HepG2 (cell line): Measurements from ENCODE around the gene PCDHGA5. TPM values are rescaled to one million over a fixed set of nuclear protein-coding genes. Genes with fewer than 3 reads are reported as not detected.

Experiments
- AKAP8 ChIP-seq: sonication (generic); formaldehyde crosslinking; IDR thresholded peaks from 2 replicates; pipeline ENCODE4 v1.5.1; 2020; ENCODE audit warnings: mild to moderate bottlenecking, missing genetic modification reagents
- EP300 ChIP-seq, 3 experiments: sonication (generic) in 1 of 3; formaldehyde crosslinking in 1 of 3; IDR thresholded peaks; 2 replicates each; pipeline versions ENCODE4 v1.5.1 to v1.6.1; 2011 to 2020; ENCODE audit warnings: low read depth in 2 of 3, low read length in 2 of 3, borderline replicate concordance in 1 of 3, improper control_type of control experiment in 1 of 3, mild to moderate bottlenecking in 1 of 3, missing genetic modification reagents in 1 of 3, moderate library complexity in 1 of 3
- FOXP1 ChIP-seq, 2 experiments: fragments of 450-650 bp in 1 of 2; IDR thresholded peaks; 2 replicates each; pipeline ENCODE4 v1.6.1; 2017 to 2018; ENCODE audit warnings: antibody characterized with exemption in 1 of 2
- GMEB1 ChIP-seq: sonication (generic); formaldehyde crosslinking; IDR thresholded peaks from 2 replicates; pipeline ENCODE4 v1.5.1; 2020; ENCODE audit warnings: missing genetic modification reagents, mild to moderate bottlenecking, borderline replicate concordance
- ISX ChIP-seq: sonication (generic); formaldehyde crosslinking; conservative IDR thresholded peaks from 2 replicates; pipeline ENCODE4 v1.5.0; 2020; ENCODE audit warnings: missing genetic modification reagents
- LBX2 ChIP-seq: sonication (generic); formaldehyde crosslinking; IDR thresholded peaks from 2 replicates; pipeline ENCODE4 v1.5.0; 2020; ENCODE audit warnings: missing genetic modification reagents, mild to moderate bottlenecking, borderline replicate concordance
- RBM39 ChIP-seq: fragments of 200-400 bp; formaldehyde crosslinking; IDR thresholded peaks from one replicate; pipeline ENCODE4 v1.6.1; 2018; ENCODE audit warnings: antibody characterized with exemption, mild to moderate bottlenecking, low read depth, low read length; ENCODE audit not compliant: poor library complexity, severe bottlenecking
- RERE ChIP-seq: IDR thresholded peaks from 2 replicates; pipeline ENCODE4 v1.6.1; 2016; ENCODE audit warnings: low read depth, missing genetic modification reagents, missing compliant biosample characterization
- TAF15 ChIP-seq: fragments of 200-400 bp; formaldehyde crosslinking; IDR thresholded peaks from one replicate; pipeline ENCODE4 v1.6.1; 2018; ENCODE audit warnings: mild to moderate bottlenecking, low read depth, low read length; ENCODE audit not compliant: poor library complexity, severe bottlenecking
- ZEB1 ChIP-seq: IDR thresholded peaks from 2 replicates; pipeline ENCODE4 v1.6.1; 2012; ENCODE audit warnings: mild to moderate bottlenecking, low read depth, inconsistent platforms; ENCODE audit not compliant: insufficient replicate concordance
- ZFP36L2 ChIP-seq: sonication (generic); formaldehyde crosslinking; IDR thresholded peaks from 2 replicates; pipeline ENCODE4 v1.4.0; 2020; ENCODE audit warnings: missing genetic modification reagents
- ZMAT3 ChIP-seq: sonication (generic); formaldehyde crosslinking; conservative IDR thresholded peaks from 2 replicates; pipeline ENCODE4 v1.7.0; 2021; ENCODE audit warnings: missing genetic modification reagents
- ZNF354B ChIP-seq: sonication (generic); formaldehyde crosslinking; IDR thresholded peaks from 2 replicates; pipeline ENCODE4 v1.8.0; 2022; ENCODE audit warnings: mild to moderate bottlenecking, missing genetic modification reagents
- ZNF430 ChIP-seq: sonication (generic); formaldehyde crosslinking; IDR thresholded peaks from 2 replicates; pipeline ENCODE4 v1.9.0; 2021; ENCODE audit warnings: mild to moderate bottlenecking, missing genetic modification reagents
- ZNF44 ChIP-seq: sonication (generic); formaldehyde crosslinking; IDR thresholded peaks from 2 replicates; pipeline ENCODE4 v1.5.1; 2020; ENCODE audit warnings: mild to moderate bottlenecking, missing genetic modification reagents
- ZNF530 ChIP-seq: sonication (generic); formaldehyde crosslinking; IDR thresholded peaks from 2 replicates; pipeline ENCODE4 v1.5.0; 2020; ENCODE audit warnings: low read depth, mild to moderate bottlenecking, missing genetic modification reagents
- ZNF746 ChIP-seq: sonication (generic); formaldehyde crosslinking; IDR thresholded peaks from 2 replicates; pipeline ENCODE4 v1.8.0; 2022; ENCODE audit warnings: mild to moderate bottlenecking, missing genetic modification reagents
- polyA plus RNA-seq, 8 experiments: library from polyadenylated mRNA; depleted of rRNA in 3 of 8; stranded (reverse) in 7 of 8; unstranded in 1 of 8; fragments of >200 nt; fragmentation: Illumina TruSeq in 4 of 8; extraction: Trizol in 4 of 8; gene quantifications; 2 replicates each; pipeline versions ENCODE4 v1.2.1 to v1.2.3, GENCODE V29; 2011 to 2016; ENCODE audit warnings: low read depth in 4 of 8, missing spikeins in 1 of 8, mixed read lengths in 1 of 8; ENCODE audit not compliant: insufficient read depth in 1 of 8
- total RNA-seq, 5 experiments: library from RNA; depleted of rRNA; stranded (reverse); fragments of >200 nt; fragmentation: Illumina TruSeq; extraction: Trizol; gene quantifications; 2 replicates each; pipeline ENCODE4 v1.2.3, GENCODE V29; 2016; ENCODE audit warnings: low read depth in 1 of 5
- TF ChIP-seq, protein P1 (sequence below): sonication (generic); formaldehyde crosslinking; IDR thresholded peaks from 2 replicates; pipeline ENCODE4 v1.5.0; 2020; ENCODE audit warnings: mild to moderate bottlenecking, missing genetic modification reagents

Gene PCDHGA5
- total and polyA plus RNA-seq, 2 of the 13 experiments (the other 11 are each of a cell fraction or from before 2014, with no cell fraction given): 0.27 to 0.32 TPM

- TF ChIP-seq RERE (CRISPR knock-in tag) (no peak), LBX2 (no peak), RBM39 (no peak), ZNF746 (CRISPR knock-in tag) (no peak), ZNF430 (CRISPR knock-in tag) (no peak), GMEB1 (CRISPR knock-in tag) (no peak), FOXP1 (IDR thresholded peaks at IDR 0.05) (no peak), FOXP1 (CRISPR knock-in tag; IDR thresholded peaks at IDR 0.05) (no peak), ZNF354B (CRISPR knock-in tag) (no peak), TAF15 (no peak), EP300 (IDR thresholded peaks at IDR 0.05; ENCODE audit: low read depth in 2 of 2, low read length in 2 of 2) (no peak), EP300 (CRISPR knock-in tag; IDR thresholded peaks at IDR 0.05; ENCODE audit: borderline replicate concordance) (no peak), ZEB1 (no peak), ZMAT3 (CRISPR knock-in tag) (no peak), ZFP36L2 (CRISPR knock-in tag) (no peak), ISX (CRISPR knock-in tag) (no peak), ZNF44 (CRISPR knock-in tag) (0 out of 2 replicates have a peak, but pooled peaks have one; percentile 44), ZNF530 (CRISPR knock-in tag) (no peak), AKAP8 (CRISPR knock-in tag) (no peak)
- TF ChIP-seq, protein P1, sequence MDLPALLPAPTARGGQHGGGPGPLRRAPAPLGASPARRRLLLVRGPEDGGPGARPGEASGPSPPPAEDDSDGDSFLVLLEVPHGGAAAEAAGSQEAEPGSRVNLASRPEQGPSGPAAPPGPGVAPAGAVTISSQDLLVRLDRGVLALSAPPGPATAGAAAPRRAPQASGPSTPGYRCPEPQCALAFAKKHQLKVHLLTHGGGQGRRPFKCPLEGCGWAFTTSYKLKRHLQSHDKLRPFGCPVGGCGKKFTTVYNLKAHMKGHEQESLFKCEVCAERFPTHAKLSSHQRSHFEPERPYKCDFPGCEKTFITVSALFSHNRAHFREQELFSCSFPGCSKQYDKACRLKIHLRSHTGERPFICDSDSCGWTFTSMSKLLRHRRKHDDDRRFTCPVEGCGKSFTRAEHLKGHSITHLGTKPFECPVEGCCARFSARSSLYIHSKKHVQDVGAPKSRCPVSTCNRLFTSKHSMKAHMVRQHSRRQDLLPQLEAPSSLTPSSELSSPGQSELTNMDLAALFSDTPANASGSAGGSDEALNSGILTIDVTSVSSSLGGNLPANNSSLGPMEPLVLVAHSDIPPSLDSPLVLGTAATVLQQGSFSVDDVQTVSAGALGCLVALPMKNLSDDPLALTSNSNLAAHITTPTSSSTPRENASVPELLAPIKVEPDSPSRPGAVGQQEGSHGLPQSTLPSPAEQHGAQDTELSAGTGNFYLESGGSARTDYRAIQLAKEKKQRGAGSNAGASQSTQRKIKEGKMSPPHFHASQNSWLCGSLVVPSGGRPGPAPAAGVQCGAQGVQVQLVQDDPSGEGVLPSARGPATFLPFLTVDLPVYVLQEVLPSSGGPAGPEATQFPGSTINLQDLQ: no peak
These were observed 33.5 kb upstream of the PCDHGA5 start, which contains the start of gene PCDHGA1 (continued) for GRCh38 chr5:141330299-141331080.
